Smooth muscle cell (in vitro differentiated cells): ENCODE results near the gene SANBR. TPM values are rescaled to one million over a fixed set of nuclear protein-coding genes. Genes with fewer than 3 reads are reported as not detected.
A peak's percentile ranks its signal among the peaks of the same experiment; 100 is the strongest.

ENCODE experiments used
- DNase-seq: peaks from one replicate; lab custom pipeline; 2025; ENCODE audit not compliant: unreplicated experiment; lab: John Stamatoyannopoulos, UW
- H2AFZ ChIP-seq: fragments of 200-600 bp; sonication (generic); 2 replicates; pipeline ENCODE4 v1.6.0; 2016; ENCODE audit warnings: antibody characterized with exemption, low read depth, mild to moderate bottlenecking
- H3F3A ChIP-seq: fragments of 200-600 bp; sonication (generic); 2 replicates; pipeline ENCODE4 v1.6.0; 2017; ENCODE audit warnings: antibody characterized with exemption, low read depth
- H3K27ac ChIP-seq: fragments of 200-600 bp; sonication (generic); 2 replicates; pipeline ENCODE4 v1.5.1; 2016; ENCODE audit warnings: low read depth, mild to moderate bottlenecking
- H3K27me3 ChIP-seq: fragments of 200-600 bp; sonication (generic); 2 replicates; pipeline ENCODE4 v1.6.1; 2016; ENCODE audit warnings: low read depth, mild to moderate bottlenecking
- H3K36me3 ChIP-seq: fragments of 200-600 bp; sonication (generic); 2 replicates; pipeline ENCODE4 v1.5.1; 2016; ENCODE audit warnings: low read depth
- H3K4me1 ChIP-seq: fragments of 200-600 bp; sonication (generic); 2 replicates; pipeline ENCODE4 v1.5.1; 2016; ENCODE audit warnings: low read depth
- H3K4me2 ChIP-seq: fragments of 200-600 bp; sonication (generic); 2 replicates; pipeline ENCODE4 v1.6.0; 2016; ENCODE audit warnings: mild to moderate bottlenecking
- H3K4me3 ChIP-seq: fragments of 200-600 bp; sonication (generic); 2 replicates; pipeline ENCODE4 v1.5.1; 2016; ENCODE audit warnings: mild to moderate bottlenecking
- H3K79me2 ChIP-seq: fragments of 200-600 bp; sonication (generic); 2 replicates; pipeline ENCODE4 v1.6.0; 2016; ENCODE audit warnings: low read depth, mild to moderate bottlenecking
- H3K9ac ChIP-seq: fragments of 200-600 bp; sonication (generic); 2 replicates; pipeline ENCODE4 v1.6.0; 2016; ENCODE audit warnings: low read depth
- H3K9me3 ChIP-seq: fragments of 200-600 bp; sonication (generic); replicated peaks from 2 replicates; pipeline ENCODE4 v1.5.1; 2016; ENCODE audit warnings: low read depth
- H4K20me1 ChIP-seq: fragments of 200-600 bp; sonication (generic); 2 replicates; pipeline ENCODE4 v1.6.0; 2016; ENCODE audit warnings: low read depth
- WGBS: methylation state at CpG from one replicate; pipeline ENCODE4 v1.1.7; 2016; ENCODE audit warnings: low lambda C conversion rate; 5-methylcytosine and 5-hydroxymethylcytosine counted together
- polyA plus RNA-seq: library from polyadenylated mRNA; unstranded; fragments of >200 nt; fragmentation: Nextera tagmentation; extraction: Ambion mirVana; gene quantifications from 2 replicates; pipeline ENCODE4 v1.2.1, GENCODE V29; 2016
- total RNA-seq: library from RNA; depleted of rRNA; stranded (reverse); fragments of >200 nt; gene quantifications from 2 replicates; pipeline ENCODE4 v1.2.3, GENCODE V29; 2014
- TF ChIP-seq, protein P1 (sequence below): fragments of 200-600 bp; sonication (generic); IDR thresholded peaks from 2 replicates; pipeline ENCODE4 v1.5.1; 2017; ENCODE audit warnings: borderline replicate concordance, mild to moderate bottlenecking, antibody characterized with exemption; ENCODE audit not compliant: insufficient read depth, poor library complexity, severe bottlenecking

The SANBR gene
- total and polyA plus RNA-seq, 2 experiments from 2014 or later = 6.1 to 26.0 TPM

- H3K36me3 ChIP-seq = no peaks in the 10 kb centered on the region
- DNase-seq = peak; percentile 51
- WGBS = 1% methylated on average over 27 of the region's 27 CpGs
- H3K79me2 ChIP-seq = peaks cover 43% of the 10 kb centered on the region
- peaks cover 19% of the 10 kb centered on the region for H3K4me1 ChIP-seq
- no peaks in the 10 kb centered on the region for H3K27me3 ChIP-seq
- peak overlapping the region; percentile 87 for H3K4me3 ChIP-seq
- peak overlapping the region; percentile 88 for H3K4me2 ChIP-seq
- H3K9me3 ChIP-seq = peaks cover 2% of the 10 kb centered on the region
- peak overlapping the region; percentile 69 for H3K27ac ChIP-seq
- H2AFZ ChIP-seq = peak overlapping the region; percentile 98
- peak overlapping the region; percentile 82 for H3K9ac ChIP-seq
- H4K20me1 ChIP-seq = peaks cover 22% of the 10 kb centered on the region
- TF ChIP-seq, protein P1, sequence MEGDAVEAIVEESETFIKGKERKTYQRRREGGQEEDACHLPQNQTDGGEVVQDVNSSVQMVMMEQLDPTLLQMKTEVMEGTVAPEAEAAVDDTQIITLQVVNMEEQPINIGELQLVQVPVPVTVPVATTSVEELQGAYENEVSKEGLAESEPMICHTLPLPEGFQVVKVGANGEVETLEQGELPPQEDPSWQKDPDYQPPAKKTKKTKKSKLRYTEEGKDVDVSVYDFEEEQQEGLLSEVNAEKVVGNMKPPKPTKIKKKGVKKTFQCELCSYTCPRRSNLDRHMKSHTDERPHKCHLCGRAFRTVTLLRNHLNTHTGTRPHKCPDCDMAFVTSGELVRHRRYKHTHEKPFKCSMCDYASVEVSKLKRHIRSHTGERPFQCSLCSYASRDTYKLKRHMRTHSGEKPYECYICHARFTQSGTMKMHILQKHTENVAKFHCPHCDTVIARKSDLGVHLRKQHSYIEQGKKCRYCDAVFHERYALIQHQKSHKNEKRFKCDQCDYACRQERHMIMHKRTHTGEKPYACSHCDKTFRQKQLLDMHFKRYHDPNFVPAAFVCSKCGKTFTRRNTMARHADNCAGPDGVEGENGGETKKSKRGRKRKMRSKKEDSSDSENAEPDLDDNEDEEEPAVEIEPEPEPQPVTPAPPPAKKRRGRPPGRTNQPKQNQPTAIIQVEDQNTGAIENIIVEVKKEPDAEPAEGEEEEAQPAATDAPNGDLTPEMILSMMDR = no peak
- H3F3A ChIP-seq = no peaks in the 10 kb centered on the region
These were observed 48.6 kb upstream of the SANBR start for GRCh38 chr2:61017003-61017555.

GRCh38 chr2:61017556-61018317 is 47.9 kb upstream of the SANBR start, which contains the start of the genes PEX13 and PUS10:
Gene PEX13 (plus strand): TSS chr2:61017720. CDS start chr2:61017760, 40 bp downstream.
Gene PUS10 (minus strand): TSS chr2:61018255. CDS start chr2:61011890, 6,365 bp downstream.
- H3K79me2 ChIP-seq = peaks cover 50% of the 10 kb centered on the region

DNA sequence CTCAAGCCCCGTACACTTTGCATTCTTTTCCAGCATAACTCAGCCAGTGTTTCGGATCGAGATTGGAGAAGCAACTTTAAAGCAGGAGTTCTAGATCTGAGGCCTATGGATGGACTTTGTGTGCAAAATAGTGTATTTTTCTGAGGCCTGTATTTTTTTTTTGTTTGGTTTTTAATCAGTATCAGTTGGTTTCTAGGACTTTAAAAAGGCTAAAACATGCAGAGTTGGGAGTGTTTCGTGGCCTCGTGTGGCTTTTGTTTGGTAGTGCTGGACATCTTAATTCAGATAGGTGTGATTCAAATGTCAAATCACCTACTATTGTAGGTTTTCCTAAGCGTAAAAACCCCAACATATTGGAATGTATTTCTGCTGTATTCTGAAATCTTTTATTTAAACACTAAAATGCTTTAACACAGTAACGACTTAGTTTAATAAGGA is 47.3 kb upstream of the SANBR start:
- peak overlapping the region; percentile 82 for H3K9ac ChIP-seq
- no peak for DNase-seq
- TF ChIP-seq, protein P1 = no peak
- peaks cover 56% of the 10 kb centered on the region for H3K79me2 ChIP-seq
- no peaks in the 10 kb centered on the region for H3F3A ChIP-seq
- peaks cover 18% of the 10 kb centered on the region for H3K4me1 ChIP-seq
- 2% methylated on average over 7 of the region's 7 CpGs for WGBS
- H3K4me3 ChIP-seq = peak overlapping the region; percentile 87
- H3K36me3 ChIP-seq = no peaks in the 10 kb centered on the region
- H3K9me3 ChIP-seq = peaks cover 3% of the 10 kb centered on the region
- H3K27me3 ChIP-seq = no peaks in the 10 kb centered on the region
- peak overlapping the region; percentile 98 for H2AFZ ChIP-seq
- peak overlapping the region; percentile 88 for H3K4me2 ChIP-seq
- peaks cover 31% of the 10 kb centered on the region for H4K20me1 ChIP-seq
- peak overlapping the region; percentile 69 for H3K27ac ChIP-seq

More at GRCh38 chr2:61017556-61018317, 47.9 kb upstream of the SANBR start, which contains the start of the genes PEX13 and PUS10:
- H3K4me1 ChIP-seq = peaks cover 18% of the 10 kb centered on the region
- WGBS = under 1% methylated on average over 37 of the region's 39 CpGs
- no peaks in the 10 kb centered on the region for H3K27me3 ChIP-seq
- H3F3A ChIP-seq = no peaks in the 10 kb centered on the region
- H3K9ac ChIP-seq = peak within 1 kb of the TSS; percentile 82
- H3K4me3 ChIP-seq = peak within 1 kb of the TSS; percentile 87
- peak within 1 kb of the TSS; percentile 98 for H2AFZ ChIP-seq
- peak; percentile 51 for DNase-seq
- peaks cover 25% of the 10 kb centered on the region for H4K20me1 ChIP-seq
- peaks cover 3% of the 10 kb centered on the region for H3K9me3 ChIP-seq
- H3K36me3 ChIP-seq = no peaks in the 10 kb centered on the region
- TF ChIP-seq, protein P1 = no peak
- H3K4me2 ChIP-seq = peak within 1 kb of the TSS; percentile 88
- H3K27ac ChIP-seq = peak within 1 kb of the TSS; percentile 69
